Subcutaneous adipose tissue (tissue), 4 donors: ENCODE results near the gene KIF27. TPM values are rescaled to one million over a fixed set of nuclear protein-coding genes. Genes with fewer than 3 reads are reported as not detected.

ENCODE experiments used
- total RNA-seq, 4 donors: library from RNA; depleted of rRNA; stranded (reverse); fragments of >200 nt; gene quantifications; one replicate each; pipeline ENCODE4 v1.1.0, GENCODE V29; 2016
- TF ChIP-seq, protein P1 (sequence below): fragments of 450-650 bp; IDR thresholded peaks from one replicate; pipeline ENCODE4 v1.5.1; 2016; ENCODE audit warnings: low read depth, mild to moderate bottlenecking, control low read depth, antibody characterized with exemption, moderate library complexity

Gene KIF27
- total RNA-seq, 4 donors from 2014 or later, result 4.1 to 5.9 (median 5.6) TPM

DNA sequence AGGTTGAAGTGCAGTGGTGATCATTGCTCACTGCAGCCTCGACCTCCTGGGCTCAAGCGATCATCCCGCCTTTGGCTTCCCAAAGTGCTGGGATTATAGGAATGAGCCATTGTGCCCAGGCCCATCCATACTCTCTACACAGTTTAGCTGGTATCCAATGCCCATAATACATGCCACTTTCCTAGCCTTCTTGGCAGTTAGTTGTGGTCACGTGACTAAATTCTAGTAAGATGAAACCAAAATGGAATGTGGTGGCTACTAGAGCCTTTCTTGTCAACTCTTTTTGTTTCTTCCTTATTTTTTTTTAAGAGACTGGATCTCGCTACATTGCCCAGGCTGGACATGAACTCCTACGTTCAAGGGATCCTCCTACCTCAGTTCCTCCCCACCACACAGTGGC lies 15.3 kb upstream of the KIF27 start:
- TF ChIP-seq, protein P1, sequence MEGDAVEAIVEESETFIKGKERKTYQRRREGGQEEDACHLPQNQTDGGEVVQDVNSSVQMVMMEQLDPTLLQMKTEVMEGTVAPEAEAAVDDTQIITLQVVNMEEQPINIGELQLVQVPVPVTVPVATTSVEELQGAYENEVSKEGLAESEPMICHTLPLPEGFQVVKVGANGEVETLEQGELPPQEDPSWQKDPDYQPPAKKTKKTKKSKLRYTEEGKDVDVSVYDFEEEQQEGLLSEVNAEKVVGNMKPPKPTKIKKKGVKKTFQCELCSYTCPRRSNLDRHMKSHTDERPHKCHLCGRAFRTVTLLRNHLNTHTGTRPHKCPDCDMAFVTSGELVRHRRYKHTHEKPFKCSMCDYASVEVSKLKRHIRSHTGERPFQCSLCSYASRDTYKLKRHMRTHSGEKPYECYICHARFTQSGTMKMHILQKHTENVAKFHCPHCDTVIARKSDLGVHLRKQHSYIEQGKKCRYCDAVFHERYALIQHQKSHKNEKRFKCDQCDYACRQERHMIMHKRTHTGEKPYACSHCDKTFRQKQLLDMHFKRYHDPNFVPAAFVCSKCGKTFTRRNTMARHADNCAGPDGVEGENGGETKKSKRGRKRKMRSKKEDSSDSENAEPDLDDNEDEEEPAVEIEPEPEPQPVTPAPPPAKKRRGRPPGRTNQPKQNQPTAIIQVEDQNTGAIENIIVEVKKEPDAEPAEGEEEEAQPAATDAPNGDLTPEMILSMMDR, result no peak

- TF ChIP-seq, protein P1, result no peak
Measured at GRCh38 chr9:83935276-83935935, 14.2 kb upstream of the KIF27 start.

DNA sequence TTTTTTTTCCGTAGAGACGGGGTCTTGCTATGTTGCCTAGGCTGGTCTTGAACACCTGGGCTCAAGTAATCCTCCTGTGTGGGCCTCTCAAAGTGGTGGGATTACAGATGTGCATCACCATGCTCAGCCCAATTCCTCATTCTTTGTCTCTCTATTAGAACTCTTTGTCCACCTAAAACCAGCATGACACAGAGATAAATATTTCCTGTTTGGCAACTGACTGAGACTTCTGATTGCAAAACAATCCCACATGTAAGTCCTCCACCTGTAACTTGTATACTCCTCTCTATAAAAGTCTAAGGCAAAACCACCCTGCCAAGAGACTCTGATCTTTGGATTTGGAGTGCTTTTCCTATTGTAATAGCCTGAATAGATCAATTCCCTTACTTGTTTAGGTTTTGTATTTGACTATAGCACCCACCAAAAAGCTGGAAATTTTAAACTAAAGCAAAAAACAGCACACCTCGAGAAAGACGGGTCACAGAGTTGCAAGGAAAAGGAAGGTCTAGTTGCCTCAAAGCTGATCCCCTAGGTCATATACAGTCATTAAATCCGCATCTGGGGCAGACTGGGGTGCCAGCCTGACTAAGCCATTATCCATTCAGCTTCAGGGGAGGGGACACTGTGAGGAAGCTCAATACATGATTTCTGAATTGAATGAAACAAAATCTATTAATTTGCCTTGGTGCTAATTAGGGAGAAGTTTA lies 13.5 kb upstream of the KIF27 start:
- TF ChIP-seq, protein P1, result no peak

DNA sequence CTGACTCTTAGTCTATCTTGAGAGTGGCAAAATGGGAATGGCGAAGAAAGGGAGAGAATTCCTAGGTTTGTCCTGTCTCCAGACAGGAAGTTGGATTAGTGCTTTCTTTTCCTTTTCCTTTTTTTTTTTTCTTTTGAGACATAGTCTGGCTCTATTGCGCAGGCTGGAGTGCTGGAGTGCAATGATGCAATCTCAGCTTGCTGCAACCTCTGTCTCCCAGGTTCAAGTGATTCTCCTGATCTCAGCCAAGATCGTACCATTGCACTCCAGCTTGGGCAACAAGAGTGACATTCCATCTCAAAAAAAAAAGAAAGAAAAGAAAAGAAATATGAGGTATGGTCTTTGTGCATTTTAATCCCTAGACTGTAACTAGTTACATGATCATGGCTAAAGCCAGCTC lies 12.6 kb upstream of the KIF27 start:
- TF ChIP-seq, protein P1, result no peak

GRCh38 chr9:83932851-83933250 lies 11.6 kb upstream of the KIF27 start:
- TF ChIP-seq, protein P1, result no peak

- TF ChIP-seq, protein P1, result no peak
Measured at GRCh38 chr9:83932011-83932410, 10.8 kb upstream of the KIF27 start.

DNA sequence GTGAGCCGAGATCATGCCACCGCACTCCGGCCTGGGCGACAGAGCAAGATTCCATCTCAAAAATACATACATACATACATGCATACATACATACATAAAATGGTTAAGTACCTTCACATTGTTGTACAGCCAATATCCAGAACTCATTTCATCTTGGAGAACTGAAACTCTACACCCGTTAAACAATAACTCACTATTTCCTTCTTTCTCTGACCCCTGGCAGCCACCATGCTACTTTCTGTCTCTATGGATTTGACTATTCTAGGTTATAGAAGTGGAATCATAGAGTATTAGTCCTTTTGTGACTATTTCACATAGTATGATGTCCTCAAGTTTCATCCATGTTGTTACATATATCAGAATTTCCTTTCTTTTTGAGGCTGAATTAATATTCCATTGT lies 9.6 kb upstream of the KIF27 start:
- TF ChIP-seq, protein P1, result no peak
